Measurements from ENCODE around the gene DAB2. TPM values are rescaled to one million over a fixed set of nuclear protein-coding genes. Genes with fewer than 3 reads are reported as not detected.

DAB2 gene
- total RNA-seq, 1 experiment from 2014 or later = 5.5 TPM

- DNase-seq (ENCODE audit: low read depth, low spot score) (peak; percentile 22), ATAC-seq (peak; percentile 86)
- no peaks in the 10 kb centered on the region for H4K20me1 ChIP-seq (ENCODE audit: insufficient read depth)
- no peak overlapping the region for H3K27ac ChIP-seq (ENCODE audit: low read depth, low read length)
- H3K79me2 ChIP-seq (ENCODE audit: insufficient read depth, low read length) = no peaks in the 10 kb centered on the region
- no peaks in the 10 kb centered on the region for H3K27me3 ChIP-seq (ENCODE audit: insufficient read depth, low read length)
- H3K4me2 ChIP-seq (ENCODE audit: low read length) = no peak overlapping the region
- H3K4me1 ChIP-seq (ENCODE audit: control insufficient read depth in 1 of 2, insufficient read depth in 2 of 2, low read length in 2 of 2) = no peaks in the 10 kb centered on the region
- intact Hi-C loops (cut with micrococcal nuclease) = loop anchor here (1.0 to 5.0 kb wide), 3 partner anchors 159 to 194 kb away; partner anchors contain the start of gene FYB1
- ChIA-PET RAD21 (ENCODE audit: low non-redundant PET in 1 of 2, low total read pairs in 2 of 2, uncharacterized antibody in 2 of 2, unreplicated experiment in 2 of 2) (interaction anchor here (0.9 to 1.4 kb wide), 7 partner anchors 48 to 193 kb away, joined by 3 to 20 read pairs (median 5); partner anchors contain the start of gene DAB2 (in 1 of the 2)), CTCF (interaction anchor here (0.5 to 2.6 kb wide), 30 partner anchors 9 to 296 kb away, joined by 3 to 132 read pairs (median 5); partner anchors contain the start of gene DAB2), POLR2A (interaction anchor here (1.2 kb wide), 1 partner anchor 171 kb away, joined by 9 read pairs; no protein-coding TSS in a partner anchor)
- H2AFZ ChIP-seq (ENCODE audit: low read depth, low read length, poor library complexity, severe bottlenecking) = no peak overlapping the region
- no peaks in the 10 kb centered on the region for H3K9me3 ChIP-seq (ENCODE audit: control insufficient read depth in 1 of 2, insufficient read depth in 1 of 2, low read depth in 1 of 2, low read length in 2 of 2)
- no peak overlapping the region for H3K4me3 ChIP-seq (replicated peaks in 1 of 2; ENCODE audit: low read depth in 1 of 2, low read length in 2 of 2)
- no peak overlapping the region for H3K9ac ChIP-seq (ENCODE audit: low read length)
- TF ChIP-seq RAD21 (IDR thresholded peaks at IDR 0.05; ENCODE audit: low read depth) (peak; percentile 81), CTCF (IDR thresholded peaks at IDR 0.05 in 2 of 3, conservative IDR thresholded peaks at IDR 0.05 in 1 of 3; ENCODE audit: borderline replicate concordance in 1 of 3, insufficient read depth in 1 of 3, low read depth in 2 of 3, low read length in 2 of 3) (peak; percentile 69 to 86 (median 71); a peak in 5 of 6 replicates), FOSL1 (IDR thresholded peaks at IDR 0.05; ENCODE audit: low read depth) (no peak), TCF7L2 (IDR thresholded peaks at IDR 0.05; ENCODE audit: borderline replicate concordance, extremely low read depth, insufficient read depth, insufficient read length) (no peak)
- no peaks in the 10 kb centered on the region for H3K9me2 ChIP-seq (ENCODE audit: insufficient read depth)
- BruUV-seq (replicated peaks) = no TSS peak
- H3K36me3 ChIP-seq (ENCODE audit: control insufficient read depth in 1 of 2, insufficient read depth in 2 of 2, low read length in 2 of 2) = no peaks in the 10 kb centered on the region
Measured at GRCh38 chr5:39376293-39376714, 48.5 kb downstream of the DAB2 start.

DNA sequence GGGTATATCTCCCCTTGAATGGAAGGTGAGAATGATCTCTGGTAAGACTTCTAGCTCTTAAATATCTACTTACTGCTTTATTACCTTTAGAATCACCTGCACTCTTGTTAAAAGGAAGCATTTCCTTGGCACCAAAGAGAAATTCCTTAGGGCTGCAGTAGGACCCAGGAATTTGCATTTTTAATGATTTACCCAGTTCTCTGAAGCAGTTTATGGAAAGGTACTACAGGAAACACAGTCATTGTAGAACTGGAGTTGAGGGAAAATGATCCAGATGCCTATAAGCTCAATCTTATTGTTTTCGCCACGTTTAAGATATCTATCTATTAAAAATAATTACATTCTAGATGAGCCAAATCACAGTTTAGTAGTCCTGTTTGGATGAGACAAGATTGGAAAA, 51.0 kb downstream of the DAB2 start:
- RAD21 ChIA-PET (ENCODE audit: low non-redundant PET in 1 of 2, low total read pairs in 2 of 2, uncharacterized antibody in 2 of 2, unreplicated experiment in 2 of 2) = no interaction called here
- Histone ChIP-seq H3K27ac (ENCODE audit: low read depth, low read length) (no peak overlapping the region), H4K20me1 (ENCODE audit: insufficient read depth) (no peaks in the 10 kb centered on the region), H3K36me3 (ENCODE audit: control insufficient read depth in 1 of 2, insufficient read depth in 2 of 2, low read length in 2 of 2) (no peaks in the 10 kb centered on the region), H3K9me3 (ENCODE audit: control insufficient read depth in 1 of 2, insufficient read depth in 1 of 2, low read depth in 1 of 2, low read length in 2 of 2) (no peaks in the 10 kb centered on the region), H3K4me2 (ENCODE audit: low read length) (no peak overlapping the region), H3K4me3 (replicated peaks in 1 of 2; ENCODE audit: low read depth in 1 of 2, low read length in 2 of 2) (no peak overlapping the region), H3K9ac (ENCODE audit: low read length) (no peak overlapping the region), H3K4me1 (ENCODE audit: control insufficient read depth in 1 of 2, insufficient read depth in 2 of 2, low read length in 2 of 2) (no peaks in the 10 kb centered on the region), H3K27me3 (ENCODE audit: insufficient read depth, low read length) (no peaks in the 10 kb centered on the region), H2AFZ (ENCODE audit: low read depth, low read length, poor library complexity, severe bottlenecking) (no peak overlapping the region), H3K9me2 (ENCODE audit: insufficient read depth) (no peaks in the 10 kb centered on the region), H3K79me2 (ENCODE audit: insufficient read depth, low read length) (no peaks in the 10 kb centered on the region)
- ATAC-seq (no peak), DNase-seq (ENCODE audit: low read depth, low spot score) (no peak)
- intact Hi-C loops (cut with micrococcal nuclease) = no loop called here
- CTCF ChIA-PET = interaction anchor here (0.8 to 1.2 kb wide), 2 partner anchors 8 to 156 kb away, joined by 3 read pairs; no protein-coding TSS in a partner anchor
- POLR2A ChIA-PET = no interaction called here
- BruUV-seq (replicated peaks) = no TSS peak
- TF ChIP-seq SIN3A (IDR thresholded peaks at IDR 0.05; ENCODE audit: low read depth) = no peak
- TF ChIP-seq, protein P1, sequence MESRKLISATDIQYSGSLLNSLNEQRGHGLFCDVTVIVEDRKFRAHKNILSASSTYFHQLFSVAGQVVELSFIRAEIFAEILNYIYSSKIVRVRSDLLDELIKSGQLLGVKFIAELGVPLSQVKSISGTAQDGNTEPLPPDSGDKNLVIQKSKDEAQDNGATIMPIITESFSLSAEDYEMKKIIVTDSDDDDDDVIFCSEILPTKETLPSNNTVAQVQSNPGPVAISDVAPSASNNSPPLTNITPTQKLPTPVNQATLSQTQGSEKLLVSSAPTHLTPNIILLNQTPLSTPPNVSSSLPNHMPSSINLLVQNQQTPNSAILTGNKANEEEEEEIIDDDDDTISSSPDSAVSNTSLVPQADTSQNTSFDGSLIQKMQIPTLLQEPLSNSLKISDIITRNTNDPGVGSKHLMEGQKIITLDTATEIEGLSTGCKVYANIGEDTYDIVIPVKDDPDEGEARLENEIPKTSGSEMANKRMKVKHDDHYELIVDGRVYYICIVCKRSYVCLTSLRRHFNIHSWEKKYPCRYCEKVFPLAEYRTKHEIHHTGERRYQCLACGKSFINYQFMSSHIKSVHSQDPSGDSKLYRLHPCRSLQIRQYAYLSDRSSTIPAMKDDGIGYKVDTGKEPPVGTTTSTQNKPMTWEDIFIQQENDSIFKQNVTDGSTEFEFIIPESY (IDR thresholded peaks at IDR 0.05; ENCODE audit: extremely low read depth, insufficient replicate concordance, low read length) = no peak
- no peak for TF ChIP-seq TCF7L2 (IDR thresholded peaks at IDR 0.05; ENCODE audit: borderline replicate concordance, extremely low read depth, insufficient read depth, insufficient read length)
- no peak for TF ChIP-seq POLR2AphosphoS5 (IDR thresholded peaks at IDR 0.05; ENCODE audit: low read depth, low read length)
- TF ChIP-seq REST (IDR thresholded peaks at IDR 0.05; ENCODE audit: low read depth) = no peak
- no peak for TF ChIP-seq ZFX (IDR thresholded peaks at IDR 0.05)
- no peak for TF ChIP-seq FOSL1 (IDR thresholded peaks at IDR 0.05; ENCODE audit: low read depth)
- TF ChIP-seq ZNF274 (IDR thresholded peaks at IDR 0.05; ENCODE audit: low read depth, low read length) = no peak
- no peak for TF ChIP-seq ELF1 (IDR thresholded peaks at IDR 0.05; ENCODE audit: borderline replicate concordance, low read depth)

Data from HCT116 (cell line).